H1 (cell line): ENCODE data around the gene C2CD3. TPM values are rescaled to one million over a fixed set of nuclear protein-coding genes. Genes with fewer than 3 reads are reported as not detected.

Source experiments
- CTCF ChIA-PET: fragments of 300-600 bp; sonication (Branson Sonifier 250); formaldehyde crosslinking; loops from one replicate; lab custom pipeline; 2021; ENCODE audit not compliant: partially characterized antibody; lab: Charles Lee
- POLR2A ChIA-PET: fragments of 300-600 bp; sonication (Branson Sonifier 250); formaldehyde crosslinking; loops from one replicate; lab custom pipeline; 2021; ENCODE audit warnings: inconsistent platforms; ENCODE audit not compliant: partially characterized antibody; lab: Charles Lee
- DNase-seq, 2 experiments: peaks; one replicate each; pipeline versions ENCODE4 v3.0.0 to v3.0.0-alpha.2; 2010 to 2022; ENCODE audit warnings: low spot score in 2 of 2, low read depth in 1 of 2, mixed read lengths in 1 of 2
- FAIRE-seq: peaks from 2 replicates; lab custom pipeline; 2011; peaks lifted over from hg19 to GRCh38; lab: Jason Lieb, UNC
- H2AFZ ChIP-seq: 2 replicates; pipeline ENCODE4 v1.8.1; 2012; ENCODE audit warnings: low read length, inconsistent platforms
- H2AK5ac ChIP-seq: 2 replicates; pipeline ENCODE4 v1.6.1; 2013; ENCODE audit warnings: low read depth, low read length
- H2BK120ac ChIP-seq: replicated peaks from 2 replicates; pipeline ENCODE3; 2013; ENCODE audit warnings: low read depth, low read length, inconsistent platforms
- H2BK12ac ChIP-seq: 2 replicates; pipeline ENCODE4 v1.6.1; 2013; ENCODE audit warnings: low read depth, low read length
- H2BK15ac ChIP-seq: 2 replicates; pipeline ENCODE4 v1.6.1; 2013; ENCODE audit warnings: low read length
- H2BK20ac ChIP-seq: 2 replicates; pipeline ENCODE4 v1.6.1; 2013; ENCODE audit warnings: low read length
- H2BK5ac ChIP-seq: 2 replicates; pipeline ENCODE4 v1.6.1; 2013; ENCODE audit warnings: low read depth, low read length
- H3K14ac ChIP-seq: 2 replicates; pipeline ENCODE4 v1.6.1; 2013; ENCODE audit warnings: inconsistent platforms; ENCODE audit not compliant: insufficient read length
- H3K18ac ChIP-seq: 2 replicates; pipeline ENCODE4 v1.6.1; 2013; ENCODE audit warnings: low read length; ENCODE audit errors: extremely low read depth
- H3K23ac ChIP-seq: 2 replicates; pipeline ENCODE4 v1.6.1; 2013; ENCODE audit warnings: inconsistent platforms; ENCODE audit not compliant: insufficient read length
- H3K23me2 ChIP-seq: 2 replicates; pipeline ENCODE4 v1.6.1; 2013; ENCODE audit warnings: low read depth, low read length
- H3K27ac ChIP-seq: 2 replicates; pipeline ENCODE4 v1.6.1; 2011; ENCODE audit warnings: low read depth, low read length, inconsistent platforms
- H3K27me3 ChIP-seq, 4 experiments: replicated peaks in 1 of 4; 1 replicate in 1 of 4; 2 replicates in 3 of 4; pipeline versions ENCODE4 v1.6.1 to v1.8.1; 2011 to 2013; ENCODE audit warnings: low read length in 3 of 4, mild to moderate bottlenecking in 3 of 4, inconsistent platforms in 2 of 4, mixed read lengths in 2 of 4, moderate library complexity in 1 of 4; ENCODE audit not compliant: control insufficient read depth in 3 of 4, insufficient read depth in 3 of 4; ENCODE audit errors: extremely low read depth in 1 of 4
- H3K36me3 ChIP-seq, 4 experiments: 2 replicates each; pipeline versions ENCODE4 v1.6.1 to v1.8.1; 2011 to 2013; ENCODE audit warnings: mild to moderate bottlenecking in 4 of 4, low read length in 3 of 4, moderate library complexity in 2 of 4, control low read depth in 1 of 4, inconsistent platforms in 1 of 4; ENCODE audit not compliant: insufficient read depth in 4 of 4, control insufficient read depth in 2 of 4
- H3K4ac ChIP-seq: replicated peaks from 2 replicates; pipeline ENCODE3; 2013; ENCODE audit warnings: low read length, low read depth, mixed read lengths, inconsistent platforms; ENCODE audit not compliant: insufficient read length
- H3K4me1 ChIP-seq, 4 experiments: replicated peaks in 1 of 4; 1 replicate in 1 of 4; 2 replicates in 3 of 4; pipeline versions ENCODE4 v1.6.1 to v1.8.1; 2011 to 2013; ENCODE audit warnings: low read length in 3 of 4, inconsistent platforms in 2 of 4, mixed read lengths in 1 of 4; ENCODE audit not compliant: insufficient read depth in 4 of 4, control insufficient read depth in 3 of 4
- H3K4me2 ChIP-seq, 2 experiments: 2 replicates each; pipeline versions ENCODE4 v1.6.1 to v1.8.1; 2011 to 2013; ENCODE audit warnings: low read depth in 2 of 2, low read length in 2 of 2, control low read depth in 1 of 2, inconsistent platforms in 1 of 2, mild to moderate bottlenecking in 1 of 2; ENCODE audit not compliant: insufficient read depth in 1 of 2
- H3K4me3 ChIP-seq, 4 experiments: fragments of 200-600, 300-600 bp in 1 of 4; sonication (generic), shearing (Covaris generic), sonication (Bioruptor Twin) in 1 of 4; 2 replicates each; pipeline versions ENCODE4 v1.5.1 to v1.8.1; 2011 to 2016; ENCODE audit warnings: low read length in 4 of 4, low read depth in 3 of 4, control low read depth in 2 of 4, inconsistent platforms in 2 of 4, mild to moderate bottlenecking in 2 of 4, mixed read lengths in 1 of 4, moderate library complexity in 1 of 4; ENCODE audit not compliant: insufficient read depth in 2 of 4; ENCODE audit errors: extremely low read depth in 1 of 4
- H3K56ac ChIP-seq: replicated peaks from 2 replicates; pipeline ENCODE3; 2013; ENCODE audit warnings: low read depth, mild to moderate bottlenecking, mixed read lengths, low read length, inconsistent platforms; ENCODE audit not compliant: insufficient read length
- H3K79me1 ChIP-seq: 2 replicates; pipeline ENCODE4 v1.6.1; 2013; ENCODE audit warnings: low read depth, low read length, control low read depth
- H3K79me2 ChIP-seq, 2 experiments: 2 replicates each; pipeline versions ENCODE4 v1.6.1 to v1.8.1; 2012 to 2013; ENCODE audit warnings: low read length in 2 of 2, mild to moderate bottlenecking in 2 of 2, inconsistent platforms in 1 of 2; ENCODE audit not compliant: insufficient read depth in 2 of 2, control insufficient read depth in 1 of 2
- H3K9ac ChIP-seq, 4 experiments: replicated peaks in 1 of 4; 1 replicate in 1 of 4; 2 replicates in 3 of 4; pipeline versions ENCODE4 v1.6.1 to v1.8.1; 2011 to 2013; ENCODE audit warnings: low read depth in 3 of 4, low read length in 3 of 4, control low read depth in 2 of 4, mild to moderate bottlenecking in 2 of 4, moderate library complexity in 2 of 4, inconsistent platforms in 1 of 4; ENCODE audit errors: extremely low read depth in 1 of 4
- H3K9me3 ChIP-seq, 2 experiments: 2 replicates each; pipeline versions ENCODE4 v1.6.1 to v1.8.1; 2012 to 2013; ENCODE audit warnings: mild to moderate bottlenecking in 2 of 2, moderate library complexity in 2 of 2, control low read depth in 1 of 2, inconsistent platforms in 1 of 2, low read depth in 1 of 2, low read length in 1 of 2, mixed read lengths in 1 of 2; ENCODE audit not compliant: insufficient read depth in 2 of 2
- H4K20me1 ChIP-seq, 2 experiments: replicated peaks in 1 of 2; 2 replicates each; pipeline versions ENCODE3 to v1.8.1; 2011 to 2013; ENCODE audit warnings: inconsistent platforms in 2 of 2, low read length in 2 of 2, mild to moderate bottlenecking in 1 of 2; ENCODE audit not compliant: insufficient read depth in 2 of 2, control insufficient read depth in 1 of 2
- H4K5ac ChIP-seq: 2 replicates; pipeline ENCODE4 v1.6.1; 2013; ENCODE audit warnings: low read length, low read depth, mixed read lengths, inconsistent platforms; ENCODE audit not compliant: insufficient read length
- H4K8ac ChIP-seq: 2 replicates; pipeline ENCODE4 v1.8.0; 2013; ENCODE audit warnings: mild to moderate bottlenecking, moderate library complexity, low read length, inconsistent platforms; ENCODE audit not compliant: insufficient read depth; ENCODE audit errors: extremely low read depth
- H4K91ac ChIP-seq: replicated peaks from 2 replicates; pipeline ENCODE3; 2013; ENCODE audit warnings: low read length, mixed read lengths, inconsistent platforms; ENCODE audit not compliant: insufficient read length
- CEBPB ChIP-seq: IDR thresholded peaks from 2 replicates; pipeline ENCODE4 v1.6.1; 2012; ENCODE audit warnings: low read depth, low read length
- CHD1 ChIP-seq: IDR thresholded peaks from 2 replicates; pipeline ENCODE4 v1.6.1; 2012; ENCODE audit warnings: low read depth, low read length, improper control_type of control experiment
- EZH2 ChIP-seq: fragments of 200-600 bp; sonication (generic); IDR thresholded peaks from 2 replicates; pipeline ENCODE4 v1.7.1; 2012; ENCODE audit warnings: low read depth, mild to moderate bottlenecking, moderate library complexity, low read length, inconsistent platforms; ENCODE audit not compliant: severe bottlenecking
- POLR2AphosphoS5 ChIP-seq: IDR thresholded peaks from 2 replicates; pipeline ENCODE4 v1.6.1; 2011; ENCODE audit warnings: low read depth, low read length
- YY1 ChIP-seq: IDR thresholded peaks from 2 replicates; pipeline ENCODE4 v1.6.1; 2011; ENCODE audit warnings: low read depth, mild to moderate bottlenecking, low read length
- WGBS, 2 experiments: shearing (Covaris generic) in 1 of 2; methylation state at CpG; one replicate each; pipeline versions ENCODE4 v1.1.6 to v1.1.7; 2013 to 2015; ENCODE audit warnings: low lambda C conversion rate in 2 of 2, mixed read lengths in 2 of 2, inconsistent platforms in 1 of 2, low coverage in 1 of 2, missing lambda C conversion rate in 1 of 2; ENCODE audit not compliant: insufficient replicate concordance in 2 of 2, insufficient coverage in 1 of 2, insufficient read length in 1 of 2; ENCODE audit errors: extremely low coverage in 1 of 2, missing lambda C conversion rate in 1 of 2; 5-methylcytosine and 5-hydroxymethylcytosine counted together
- polyA plus RNA-seq, 7 experiments: library from polyadenylated mRNA; depleted of rRNA in 3 of 7; stranded (reverse) in 5 of 7; unstranded in 2 of 7; fragments of >200 nt in 5 of 7; fragments of 200-250 nt in 2 of 7; gene quantifications; 1 replicate in 5 of 7; 2 replicates in 1 of 7; 4 replicates in 1 of 7; pipeline versions ENCODE4 v1.2.1 to v1.2.3, GENCODE V29; 2011 to 2013; ENCODE audit warnings: missing spikeins in 2 of 7, mixed read lengths in 2 of 7
- total RNA-seq: library from RNA; stranded (reverse); fragmentation: NEBNext Ultra II Directional; extraction: Animal tissue kit (Norgen Biotek cat#: 25700); gene quantifications from 2 replicates; pipeline ENCODE4 v1.2.1, GENCODE V29; 2021
- TF ChIP-seq, protein P1 (sequence below): IDR thresholded peaks from 2 replicates; pipeline ENCODE4 v1.6.1; 2011; ENCODE audit warnings: low read depth, mild to moderate bottlenecking, low read length; ENCODE audit not compliant: insufficient read depth

Gene C2CD3
- total and polyA plus RNA-seq, 2 of the 8 experiments (the other 6 are each of a cell fraction or from before 2014, with no cell fraction given): 11.0 to 29.1 TPM

DNA sequence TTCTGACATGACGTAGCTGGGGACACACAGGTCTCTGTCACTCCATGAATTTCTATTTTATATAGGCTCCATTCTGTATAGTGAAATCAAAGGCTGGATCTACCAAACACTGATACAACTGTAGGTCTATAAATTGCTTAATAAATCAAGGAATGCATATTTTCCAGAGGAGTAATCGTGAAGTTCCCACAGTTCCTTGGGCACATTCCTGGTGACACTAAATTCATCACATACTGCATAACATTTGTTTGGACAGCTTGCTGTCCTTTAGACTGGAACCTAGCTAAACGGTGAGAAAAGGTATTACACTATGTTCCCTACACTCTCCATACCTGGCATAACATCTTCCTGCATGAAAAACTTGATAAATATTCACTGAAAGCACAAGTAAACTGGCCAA lies 120.3 kb downstream of the C2CD3 start:
- Histone ChIP-seq H4K91ac (no peak overlapping the region), H3K4me3 (no peak overlapping the region), H3K23me2 (no peaks in the 10 kb centered on the region), H3K4me1 (no peaks in the 10 kb centered on the region), H2BK12ac (no peak overlapping the region), H3K79me1 (no peaks in the 10 kb centered on the region), H2BK15ac (no peak overlapping the region), H2BK20ac (no peak overlapping the region), H2BK5ac (no peak overlapping the region), H3K4me2 (no peak overlapping the region), H3K9ac (no peak overlapping the region), H3K56ac (no peak overlapping the region), H3K14ac (no peak overlapping the region), H4K8ac (no peak overlapping the region), H3K27me3 (no peaks in the 10 kb centered on the region), H3K27ac (no peak overlapping the region), H3K18ac (no peak overlapping the region), H4K5ac (no peak overlapping the region), H4K20me1 (no peaks in the 10 kb centered on the region), H2BK120ac (no peak overlapping the region), H3K23ac (no peak overlapping the region), H3K79me2 (no peaks in the 10 kb centered on the region), H3K36me3 (peaks cover 0 to 6% (median 0%) of the 10 kb centered on the region in 4 experiments; a peak in 3 of 8 replicates), H2AFZ (no peak overlapping the region), H3K9me3 (no peaks in the 10 kb centered on the region), H3K4ac (no peak overlapping the region), H2AK5ac (no peak overlapping the region)
- DNase-seq: no peak
- 83% methylated on average over 3 of the region's 3 CpGs; no CpG with 5 or more reads in 1 of the 2 experiments for WGBS, 2 experiments
- TF ChIP-seq CHD1 (no peak), CEBPB (no peak), YY1 (no peak), EZH2 (no peak), POLR2AphosphoS5 (no peak)
- TF ChIP-seq, protein P1, sequence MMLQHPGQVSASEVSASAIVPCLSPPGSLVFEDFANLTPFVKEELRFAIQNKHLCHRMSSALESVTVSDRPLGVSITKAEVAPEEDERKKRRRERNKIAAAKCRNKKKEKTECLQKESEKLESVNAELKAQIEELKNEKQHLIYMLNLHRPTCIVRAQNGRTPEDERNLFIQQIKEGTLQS: no peak
- ChIA-PET CTCF (no interaction called here), POLR2A (no interaction called here)
- FAIRE-seq: no peak
